HG02981 (cell line): Measurements from ENCODE around the gene ANKRD61.
A peak's percentile ranks its signal among the peaks of the same experiment; 100 is the strongest.
"Not testable (repeated sequence)": the region's sequence is repeated elsewhere in the genome, so short reads cannot be mapped to it uniquely, and the experiment has no call there.

Experiments
- ATAC-seq: cut with Tn5 transposase; IDR thresholded peaks from one replicate; pipeline ENCODE4 v1.9.1; 2021; ENCODE audit warnings: mild to moderate bottlenecking, moderate library complexity; ENCODE audit not compliant: unreplicated experiment

ANKRD61 gene

DNA sequence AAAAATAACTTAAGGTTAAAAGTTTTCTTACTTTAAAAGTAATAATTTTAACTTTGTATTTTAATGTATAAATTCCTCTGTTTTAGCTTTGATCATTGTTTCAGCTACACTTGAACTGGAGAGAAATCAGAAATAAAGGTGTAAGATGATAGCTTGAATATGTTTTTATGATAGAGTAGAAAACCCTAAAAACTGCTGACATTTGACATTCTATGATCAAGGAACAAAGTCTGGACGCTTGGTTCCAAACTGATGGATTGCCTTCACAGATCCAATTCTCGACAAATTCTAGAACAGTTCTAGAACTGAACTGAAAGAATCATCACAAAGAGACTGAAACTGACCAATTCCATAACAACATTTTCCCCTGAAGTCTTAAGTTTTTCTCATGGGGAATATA, at the start of gene ANKRD61:
Gene ANKRD61 (plus strand): TSS at position 389 of the 400 bp plus-strand sequence. CDS start 0 bp downstream, at position 389.
- ATAC-seq, result no peak

DNA sequence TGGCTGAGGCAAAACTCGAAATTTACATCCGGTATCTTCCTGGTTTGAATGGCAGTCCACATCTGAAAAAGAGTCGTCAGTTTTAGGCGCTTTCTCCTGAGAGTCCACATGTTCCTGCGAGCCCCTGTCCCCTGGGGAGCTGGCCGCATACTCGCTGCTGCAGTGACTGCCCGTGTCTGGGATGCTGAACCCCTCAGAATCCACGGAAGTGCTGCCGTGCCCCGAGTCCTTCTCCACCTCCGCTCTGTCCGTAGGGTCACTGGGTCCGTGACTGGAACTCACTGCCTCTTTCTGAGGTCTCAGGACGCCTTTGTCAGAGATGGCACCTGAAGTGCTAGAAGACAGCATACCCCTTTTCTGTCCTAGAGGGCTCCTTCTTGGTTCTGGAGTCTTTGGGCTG, 44.1 kb upstream of the ANKRD61 start:
- not testable (repeated sequence) for ATAC-seq

DNA sequence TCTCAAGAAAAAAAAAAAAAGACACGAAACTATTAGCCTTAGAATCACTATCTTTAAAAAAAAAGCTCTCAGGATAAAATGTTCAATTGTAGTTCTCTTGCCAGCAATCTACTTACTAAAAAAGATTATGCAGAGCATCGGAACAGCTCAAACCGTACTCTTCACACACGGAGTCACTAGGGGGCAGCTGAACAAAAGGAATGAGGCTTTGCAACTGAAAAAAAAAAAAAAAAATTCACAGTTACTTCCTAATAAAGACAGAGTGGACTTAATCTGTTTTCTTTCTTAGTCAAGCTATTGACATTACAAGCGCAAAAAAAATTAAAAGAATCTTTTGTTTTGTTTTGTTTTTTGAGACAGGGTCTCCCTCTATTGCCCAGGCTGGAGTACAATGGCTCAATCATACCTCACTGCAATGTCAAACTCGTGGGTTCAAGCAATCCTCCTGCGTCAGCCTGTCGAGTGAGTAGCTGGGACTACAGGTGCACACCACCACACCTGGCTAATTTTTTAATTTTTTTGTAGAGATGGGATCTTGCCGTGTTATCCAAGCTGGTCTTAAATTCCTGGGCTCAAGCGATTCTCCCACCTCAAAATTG, 33.9 kb upstream of the ANKRD61 start:
- no peak for ATAC-seq

DNA sequence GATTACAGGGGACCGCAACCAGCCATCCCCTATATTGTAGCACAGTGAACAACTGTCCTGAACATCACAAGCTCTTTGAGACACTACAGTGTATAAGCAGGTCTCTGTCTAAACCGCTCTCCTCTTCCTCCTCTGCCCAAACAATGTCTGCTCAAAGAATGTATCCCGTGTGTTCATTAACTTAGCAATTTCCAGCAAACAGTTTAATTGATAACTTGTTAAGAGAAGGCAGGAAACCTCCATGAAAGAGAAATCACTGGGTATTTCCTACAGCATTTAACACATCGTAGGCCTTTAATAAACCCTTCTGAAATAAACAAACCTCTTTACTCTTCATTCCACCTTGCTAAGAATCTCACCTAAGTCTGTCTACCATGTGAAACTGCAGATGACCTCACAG, 23.8 kb upstream of the ANKRD61 start:
- ATAC-seq, result no peak

DNA sequence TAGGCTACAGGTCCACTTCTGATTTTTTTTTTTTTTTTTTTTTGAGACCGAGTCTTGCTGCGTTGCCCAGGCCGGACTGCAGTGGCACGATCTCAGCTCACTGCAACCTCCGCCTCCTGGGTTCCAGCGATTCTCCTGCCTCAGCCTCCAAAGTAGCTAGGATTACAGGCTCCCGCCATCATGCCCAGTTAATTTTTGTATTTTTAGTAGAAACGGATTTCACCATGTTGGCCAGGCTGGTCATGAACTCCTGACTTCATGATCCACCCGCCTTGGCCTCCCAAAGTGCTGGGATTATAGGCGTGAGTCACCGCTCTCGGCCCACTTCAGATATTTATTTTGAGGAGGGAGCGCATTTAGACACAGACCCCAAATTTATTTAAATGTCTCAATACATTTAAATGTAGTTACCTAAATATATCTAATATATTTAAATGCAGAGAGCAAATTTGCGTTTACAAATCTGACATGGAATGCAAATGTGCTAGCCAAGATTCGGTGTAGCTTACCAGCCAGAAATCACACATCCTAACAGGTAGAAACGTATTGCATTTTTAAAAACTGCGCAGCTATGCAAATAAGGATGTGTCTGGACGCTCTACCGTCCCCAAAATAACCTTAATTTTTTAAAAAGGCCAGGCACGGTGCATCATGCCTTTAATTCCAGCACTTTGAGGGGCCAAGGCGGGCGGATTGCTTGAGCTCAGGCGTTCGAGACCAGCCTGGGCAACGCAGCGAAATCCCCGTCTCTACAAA, 23.2 kb upstream of the ANKRD61 start:
- not testable (repeated sequence) for ATAC-seq

DNA sequence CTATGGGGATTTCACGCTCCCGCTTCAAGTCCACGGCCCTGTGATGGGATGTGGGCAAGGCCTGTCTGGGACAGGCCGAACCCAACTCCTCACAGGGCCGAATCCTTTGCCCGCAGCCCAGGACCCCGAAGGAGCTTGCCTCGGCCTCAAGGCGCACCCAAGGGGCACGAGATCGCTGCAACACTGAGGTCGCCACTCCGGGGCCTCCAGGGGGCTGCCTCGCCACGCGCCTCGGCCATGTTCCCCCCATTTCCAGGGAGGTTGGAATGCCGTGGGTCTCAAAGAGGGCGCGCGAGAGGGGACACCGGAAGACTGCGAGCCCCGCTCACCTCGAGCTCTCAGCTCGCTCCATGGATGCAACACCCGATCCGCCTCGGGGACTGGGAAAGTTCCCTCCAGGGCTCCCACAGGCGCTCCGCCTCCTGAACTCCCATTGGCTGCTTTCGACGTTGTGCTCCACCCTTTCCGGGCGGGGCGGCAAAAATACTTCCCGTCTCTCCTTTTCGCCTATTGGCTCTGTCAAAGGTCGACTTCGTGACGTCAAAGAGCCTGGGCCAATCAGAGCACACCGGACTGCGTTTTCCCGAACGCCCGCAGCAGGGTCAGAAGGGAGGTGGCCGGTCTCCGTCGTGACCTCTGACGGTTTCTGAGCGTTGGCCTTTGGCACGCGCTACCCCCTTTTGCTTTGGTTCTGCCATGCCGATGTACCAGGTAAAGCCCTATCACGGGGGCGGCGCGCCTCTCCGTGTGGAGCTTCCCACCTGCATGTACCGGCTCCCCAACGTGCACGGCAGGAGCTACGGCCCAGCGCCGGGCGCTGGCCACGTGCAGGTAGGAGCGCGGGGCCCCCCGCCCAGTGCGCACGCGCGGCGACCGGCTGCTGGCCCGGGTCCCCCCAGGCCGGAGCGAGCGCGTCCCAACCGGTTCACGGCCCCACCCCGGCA, 22.2 kb upstream of the ANKRD61 start, which contains the start of the genes AIMP2 and PMS2:
Gene AIMP2 (plus strand): TSS at position 605 of the 944 bp plus-strand sequence. CDS start 92 bp downstream, at position 697.
Gene PMS2 (minus strand): TSS at position 382 of the 944 bp plus-strand sequence. CDS start 30 bp downstream, at position 352.
- ATAC-seq, result peak; percentile 92

DNA sequence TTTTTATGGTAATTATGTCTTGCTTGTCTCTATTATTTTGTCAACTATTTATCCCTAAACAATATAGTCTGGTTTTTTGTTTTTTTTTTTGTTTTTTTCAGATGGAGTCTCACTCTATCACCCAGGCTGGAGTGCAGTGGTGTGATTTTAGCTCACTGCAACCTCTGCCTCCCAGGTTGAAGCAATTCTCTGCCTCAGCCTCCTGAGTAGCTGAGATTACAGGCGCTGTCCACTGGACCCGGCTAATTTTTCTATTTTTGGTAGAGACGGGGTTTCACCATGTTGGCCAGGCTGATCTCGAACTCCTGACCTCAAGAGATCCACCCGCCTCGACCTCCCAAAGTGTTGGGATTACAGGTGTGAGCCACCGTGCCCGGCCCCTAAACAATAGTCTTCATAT, 20.8 kb upstream of the ANKRD61 start:
- ATAC-seq, result not testable (repeated sequence)

DNA sequence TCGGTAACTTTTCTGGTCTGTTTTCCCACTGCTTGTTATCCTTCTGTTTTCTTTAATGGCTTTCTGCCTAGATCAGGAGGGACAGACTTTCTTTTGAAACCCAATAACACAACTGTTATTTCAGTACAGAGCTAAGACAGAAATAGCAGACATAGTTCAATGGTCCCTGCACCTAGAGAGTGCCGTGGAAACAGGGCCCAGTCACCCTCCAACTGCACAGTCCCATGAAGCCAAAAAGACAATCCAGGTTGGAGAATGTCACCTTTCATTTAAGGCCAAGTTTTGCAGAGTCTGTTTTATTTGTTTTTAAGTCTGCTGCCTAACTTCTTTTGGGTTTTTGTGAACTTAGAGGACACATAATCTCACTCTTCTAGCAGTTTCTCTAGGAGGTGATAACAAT, 19.6 kb upstream of the ANKRD61 start:
- ATAC-seq, result no peak

DNA sequence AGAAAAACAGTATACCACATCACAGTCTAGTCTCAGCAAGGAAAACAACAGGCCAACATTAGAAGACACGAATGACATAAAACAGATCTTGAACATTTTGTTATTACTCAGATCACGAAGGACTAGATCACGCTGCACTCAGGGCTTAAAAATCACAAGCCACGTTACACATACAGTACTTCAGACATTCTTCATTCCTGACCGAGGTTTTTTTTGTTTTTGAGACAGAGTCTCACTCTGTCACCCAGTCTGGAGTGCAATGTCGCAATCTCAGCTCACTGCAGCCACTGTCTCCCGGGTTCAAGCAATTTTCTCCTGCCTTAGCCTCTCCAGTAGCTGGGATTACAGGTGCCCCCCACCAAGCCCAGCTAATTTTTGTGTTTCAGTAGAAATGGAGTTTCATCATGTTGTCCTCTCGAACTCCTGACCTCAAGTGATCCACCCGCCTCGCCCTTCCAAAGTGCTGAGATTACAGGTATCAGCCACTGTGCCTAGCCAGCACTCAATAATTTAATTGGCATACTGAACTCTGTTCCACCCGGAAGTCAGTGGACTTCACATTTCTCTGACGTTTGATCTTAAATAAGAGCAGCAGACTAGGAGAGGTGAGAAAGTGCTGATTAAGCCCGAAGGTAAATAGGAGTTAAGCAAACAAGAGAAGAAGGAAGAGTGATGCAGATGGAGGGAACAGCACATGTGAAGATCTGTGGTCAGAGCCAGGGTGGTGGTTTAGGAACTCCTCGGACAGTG, 18.6 kb upstream of the ANKRD61 start:
- ATAC-seq, result no peak

DNA sequence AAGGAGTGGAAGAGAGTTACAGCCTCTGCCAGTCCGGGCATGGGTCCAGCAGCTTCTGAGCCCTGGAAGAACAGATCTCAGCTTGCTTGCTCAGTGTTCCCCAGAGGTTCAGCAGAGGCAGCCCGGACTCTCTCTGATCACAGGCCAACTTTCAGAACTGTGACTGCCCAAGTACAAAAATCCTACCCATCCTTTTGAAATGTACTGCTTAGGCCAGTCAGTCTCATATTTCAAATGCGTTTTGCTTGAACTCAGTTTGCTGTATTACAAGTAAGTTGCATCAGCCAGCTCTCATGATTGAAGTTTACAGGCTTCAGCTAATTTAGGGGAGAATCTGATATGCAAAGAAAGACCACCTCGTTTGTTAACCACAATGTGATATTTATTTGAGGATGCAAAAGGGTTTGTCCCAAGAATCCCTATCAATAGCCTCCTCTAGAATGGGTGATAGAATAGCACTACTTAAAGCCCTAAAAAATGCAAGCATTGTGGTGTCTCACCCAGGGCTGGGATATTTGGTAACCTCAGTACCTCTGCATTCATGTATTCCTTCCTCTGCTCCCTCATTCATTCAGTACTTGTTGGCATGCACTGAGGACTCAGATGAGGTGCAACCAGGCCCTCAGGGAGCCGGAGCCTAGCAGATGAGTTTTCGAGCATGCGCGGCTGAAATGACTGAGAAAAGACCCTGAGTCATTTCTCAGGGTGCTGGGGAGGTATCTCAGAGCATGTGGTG, 15.1 kb upstream of the ANKRD61 start:
- ATAC-seq, result no peak

DNA sequence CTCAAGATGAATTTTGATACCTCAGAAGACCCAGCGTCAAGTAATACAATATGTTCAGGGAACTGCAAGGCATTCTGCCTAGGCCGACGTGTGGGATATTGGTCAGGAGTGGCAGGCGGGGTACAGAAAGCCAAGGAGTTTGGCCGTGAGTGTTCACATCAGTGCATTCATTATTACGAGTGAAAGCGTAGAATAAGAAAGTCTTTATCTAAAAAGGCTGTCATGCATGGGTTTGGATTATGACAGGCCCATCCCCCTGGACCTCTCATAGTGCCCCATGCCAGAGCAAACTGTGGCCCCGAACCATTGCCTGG, 14.6 kb upstream of the ANKRD61 start:
- ATAC-seq, result no peak

DNA sequence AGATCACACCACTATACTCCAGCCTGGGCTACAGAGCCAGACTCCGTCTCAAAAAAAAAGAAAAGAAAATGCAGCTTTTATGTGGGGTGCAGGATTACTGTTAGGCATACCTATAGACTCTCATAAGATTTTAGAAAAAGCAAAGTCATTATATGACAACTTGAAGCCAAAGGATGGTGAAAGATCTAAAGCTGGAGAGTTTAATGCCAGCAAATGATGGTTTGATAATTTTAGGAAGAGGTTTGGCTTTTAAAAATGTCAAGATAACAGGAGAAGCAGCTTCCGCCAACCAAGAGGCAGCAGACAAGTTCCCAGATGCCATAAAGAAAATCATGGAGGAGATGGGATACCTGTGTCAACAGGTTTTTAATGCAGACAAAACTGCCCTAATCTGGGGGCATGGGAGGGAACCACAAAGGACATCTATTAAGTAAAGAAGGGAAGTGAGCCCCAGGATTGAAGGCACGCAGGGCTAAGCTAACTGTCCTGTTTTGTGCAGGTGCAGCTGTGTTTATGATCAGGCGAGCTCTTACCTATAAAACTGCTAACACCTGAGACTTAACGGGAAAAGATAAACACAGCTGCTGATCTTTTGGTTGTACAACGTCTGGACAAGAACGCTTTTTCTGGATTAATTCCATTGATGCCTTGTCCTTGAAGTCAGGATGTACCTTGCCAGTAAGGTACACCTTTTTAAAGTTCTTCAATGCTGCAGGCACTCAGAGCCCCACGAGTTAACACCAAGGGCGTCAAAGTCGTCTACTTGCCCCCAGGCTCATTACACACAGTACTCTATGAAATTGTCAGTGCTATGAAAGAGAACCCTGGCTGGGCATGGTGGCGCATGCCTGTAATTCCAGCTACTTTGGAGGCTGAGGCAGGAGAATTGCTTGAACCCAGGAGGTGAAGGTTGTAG, 10.5 kb upstream of the ANKRD61 start:
- no peak for ATAC-seq

DNA sequence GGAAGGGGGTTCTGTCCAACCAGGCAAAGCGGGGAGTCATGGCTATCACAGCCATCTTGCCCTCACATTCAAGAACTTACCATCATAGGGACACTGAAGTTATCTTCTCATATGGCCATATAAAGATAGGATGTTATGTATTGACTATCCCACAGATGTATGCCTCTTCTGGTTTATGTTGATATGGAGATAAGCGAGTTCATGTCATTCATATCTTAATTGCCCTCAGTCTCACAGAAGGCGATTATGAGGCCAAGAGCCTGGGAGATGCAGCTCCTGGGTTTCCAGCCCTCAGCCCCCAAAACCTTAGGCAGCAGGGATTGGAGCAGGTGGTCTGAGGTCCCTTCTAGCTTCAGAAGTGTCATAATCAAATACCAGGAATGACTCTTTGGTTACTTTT, 8.5 kb upstream of the ANKRD61 start:
- no peak for ATAC-seq

DNA sequence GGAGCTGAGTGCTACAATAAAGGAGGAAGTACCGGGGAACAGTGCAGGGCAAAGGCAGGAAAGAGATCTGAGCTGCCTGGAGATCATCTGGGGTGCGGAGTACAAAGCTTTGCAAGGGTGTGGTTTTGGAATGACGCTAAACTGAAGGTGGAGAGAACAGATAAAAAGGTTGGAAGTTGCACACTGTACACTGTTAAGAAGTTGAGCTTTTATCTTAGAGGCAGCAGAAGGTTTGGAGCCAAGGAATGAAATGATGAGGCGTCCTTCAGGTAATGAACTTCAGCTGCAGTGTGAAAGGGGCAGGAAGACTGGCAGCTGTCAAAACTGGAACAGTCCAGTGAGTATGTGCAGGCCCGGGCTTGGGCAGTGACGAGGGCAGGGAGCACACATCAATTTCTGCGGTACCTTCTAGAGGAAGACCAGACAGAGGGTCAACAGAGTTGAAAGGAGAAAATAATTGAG, 7.2 kb upstream of the ANKRD61 start:
- ATAC-seq, result no peak

DNA sequence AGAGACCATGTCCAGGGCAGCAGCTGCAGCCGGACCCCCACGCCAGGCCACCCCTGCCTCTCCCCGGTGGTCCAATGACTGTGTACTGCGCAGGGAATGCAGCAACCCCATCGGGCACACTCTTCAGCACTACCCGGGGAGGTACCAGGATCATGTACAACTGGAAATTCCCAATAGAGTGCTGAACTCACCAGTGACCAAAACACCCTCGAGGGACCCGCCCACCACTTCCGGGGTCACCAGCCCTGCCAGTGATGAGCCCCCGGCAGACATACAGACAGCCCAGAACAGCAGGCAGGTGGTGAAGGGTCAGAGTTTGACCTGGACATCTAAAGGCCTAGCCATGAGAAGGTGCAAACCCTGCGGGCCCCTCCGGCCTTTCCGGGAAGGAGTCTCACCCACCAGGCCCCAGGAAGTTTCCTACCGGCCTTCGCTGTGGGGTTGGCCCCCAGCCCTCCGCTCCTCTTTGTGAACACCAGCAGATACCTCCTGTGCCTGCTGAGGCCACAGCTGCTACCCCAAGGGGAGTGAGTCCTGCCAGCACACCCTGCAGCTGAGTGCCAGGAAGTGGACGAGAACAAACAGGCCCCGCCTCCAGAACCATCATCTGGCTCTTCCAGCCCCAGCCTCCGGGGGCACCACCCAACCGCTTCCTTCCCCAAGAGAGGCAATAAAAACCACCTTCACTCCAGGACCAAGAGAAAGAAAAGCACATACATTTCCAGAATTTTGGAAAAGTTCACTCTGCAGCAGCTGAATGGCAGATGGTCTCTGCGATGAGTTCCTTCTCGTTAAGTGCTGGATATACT, 5.0 kb upstream of the ANKRD61 start:
- ATAC-seq, result peak; percentile 87

DNA sequence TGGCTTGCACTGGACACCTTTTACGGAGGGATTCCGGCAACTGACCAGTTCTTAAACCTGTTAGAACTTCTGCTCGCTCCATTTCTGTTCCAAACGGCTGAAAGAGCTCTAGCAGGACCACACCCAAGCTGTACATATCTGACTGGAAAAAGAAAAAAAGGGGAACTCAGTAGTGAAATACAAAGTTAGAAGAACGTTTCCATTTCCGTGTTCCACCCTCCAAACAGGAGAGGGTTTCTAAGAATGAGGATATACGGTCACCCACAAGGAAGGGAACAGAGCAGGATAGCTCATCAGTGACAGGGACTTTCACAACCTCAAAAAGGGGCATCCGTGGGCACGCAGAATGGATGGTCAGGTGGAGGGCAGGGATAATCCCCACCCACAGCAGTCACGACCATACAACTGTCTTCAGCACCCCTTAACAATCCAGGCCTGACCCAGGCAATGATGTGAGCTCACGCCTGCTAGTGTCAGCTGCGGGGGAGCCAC, 4.3 kb upstream of the ANKRD61 start:
- ATAC-seq, result no peak

DNA sequence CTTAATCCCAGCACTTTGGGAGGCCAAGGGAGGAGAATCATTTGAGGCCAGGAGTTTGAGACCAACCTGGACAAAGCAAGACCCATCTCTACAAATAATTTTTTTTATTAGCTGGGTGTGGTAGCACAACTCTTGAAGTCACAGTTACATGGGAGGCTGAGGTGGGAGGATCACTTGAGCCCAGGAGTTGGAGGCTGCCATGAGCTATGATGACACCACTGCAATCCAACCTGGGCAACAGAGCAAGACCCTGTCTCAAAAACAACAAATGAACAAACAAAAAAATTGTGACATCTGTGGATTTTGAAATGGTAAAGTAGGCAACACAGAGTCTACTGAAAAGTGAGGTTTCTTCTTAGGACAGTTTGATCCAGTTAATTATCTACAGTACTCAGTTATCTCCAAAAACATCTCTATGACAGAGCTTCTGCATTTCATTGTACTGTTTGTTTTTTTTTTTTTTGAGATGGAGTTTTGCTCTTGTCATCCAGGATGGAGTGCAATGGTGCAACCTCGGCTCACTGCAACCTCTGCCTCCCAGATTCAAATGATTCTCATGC, 3.3 kb upstream of the ANKRD61 start:
- ATAC-seq, result no peak

DNA sequence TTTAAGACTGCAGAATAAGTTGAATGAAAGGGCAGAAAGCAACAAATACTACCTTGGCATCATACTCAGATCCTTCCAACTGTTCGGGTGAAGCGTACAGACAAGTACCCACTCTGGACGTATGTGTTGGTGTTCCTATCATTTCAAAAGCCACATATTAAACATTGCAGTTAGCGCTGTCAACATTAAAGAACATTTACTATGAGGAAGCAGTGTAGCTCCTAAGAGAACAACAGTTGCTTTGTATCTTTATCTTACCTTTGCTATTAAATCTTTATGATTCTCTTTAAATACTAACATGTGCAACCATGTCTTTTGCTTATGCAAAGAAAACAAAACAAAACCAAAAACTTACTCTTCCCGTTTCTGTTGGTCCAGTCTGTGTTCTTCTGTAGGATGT, 2.6 kb upstream of the ANKRD61 start:
- no peak for ATAC-seq
